Spleen (tissue), 11 donors: Measurements from ENCODE around the gene JAKMIP1. TPM values are rescaled to one million over a fixed set of nuclear protein-coding genes. Genes with fewer than 3 reads are reported as not detected.

ENCODE experiments used
- DNase-seq: peaks from one replicate; pipeline ENCODE4 v3.0.0-alpha.2; 2020
- H3K27ac ChIP-seq, 8 donors: fragments of 200-600 bp; sonication (generic) in 7 of 8; 1 replicate in 4 of 8; 2 replicates in 4 of 8; pipeline versions ENCODE4 v1.5.0 to v1.8.0; 2016 to 2021; ENCODE audit warnings: inconsistent platforms in 4 of 8, mild to moderate bottlenecking in 4 of 8, moderate library complexity in 1 of 8
- H3K27me3 ChIP-seq, 7 donors: fragments of 200-600 bp; sonication (generic) in 6 of 7; replicated peaks in 1 of 7; 1 replicate in 4 of 7; 2 replicates in 3 of 7; pipeline versions ENCODE4 v1.5.0 to v1.8.0; 2016 to 2021; ENCODE audit warnings: inconsistent platforms in 3 of 7, mild to moderate bottlenecking in 1 of 7
- H3K36me3 ChIP-seq, 6 donors: fragments of 200-600 bp; sonication (generic) in 5 of 6; 1 replicate in 4 of 6; 2 replicates in 2 of 6; pipeline versions ENCODE4 v1.5.0 to v1.8.0; 2016 to 2021; ENCODE audit warnings: inconsistent platforms in 2 of 6
- H3K4me1 ChIP-seq, 6 donors: fragments of 200-600 bp; sonication (generic) in 5 of 6; 1 replicate in 3 of 6; 2 replicates in 3 of 6; pipeline versions ENCODE4 v1.5.0 to v1.8.0; 2016 to 2021; ENCODE audit warnings: inconsistent platforms in 3 of 6
- H3K4me3 ChIP-seq, 8 donors: fragments of 200-600 bp; sonication (generic) in 7 of 8; 1 replicate in 4 of 8; 2 replicates in 4 of 8; pipeline versions ENCODE4 v1.5.0 to v1.8.0; 2016 to 2021; ENCODE audit warnings: inconsistent platforms in 4 of 8, mild to moderate bottlenecking in 4 of 8, moderate library complexity in 2 of 8
- H3K9me3 ChIP-seq, 8 donors: fragments of 200-600 bp; sonication (generic) in 7 of 8; 1 replicate in 4 of 8; 2 replicates in 4 of 8; pipeline versions ENCODE4 v1.5.0 to v1.8.0; 2016 to 2021; ENCODE audit warnings: inconsistent platforms in 4 of 8
- CTCF ChIP-seq, 11 experiments: fragments of 200-600 bp in 7 of 11; fragments of 450-650 bp in 4 of 11; sonication (generic) in 4 of 11; IDR thresholded peaks in 8 of 11; conservative IDR thresholded peaks in 3 of 11; 1 replicate in 7 of 11; 2 replicates in 4 of 11; pipeline versions ENCODE4 v1.4.0 to v1.8.0; 2016 to 2021; ENCODE audit warnings: antibody characterized with exemption in 11 of 11, inconsistent platforms in 4 of 11, mild to moderate bottlenecking in 1 of 11
- POLR2A ChIP-seq, 3 donors: fragments of 450-650 bp; IDR thresholded peaks; one replicate each; pipeline ENCODE4 v1.5.1; 2017; ENCODE audit warnings: antibody characterized with exemption in 3 of 3, mild to moderate bottlenecking in 1 of 3
- POLR2AphosphoS5 ChIP-seq, 3 donors: sonication (generic); formaldehyde crosslinking; IDR thresholded peaks; one replicate each; pipeline ENCODE4 v1.5.1; 2017; ENCODE audit warnings: antibody characterized with exemption in 3 of 3
- WGBS, 5 donors: extraction: QIAGEN DNeasy Blood & Tissue Kit in 3 of 5; methylation state at CpG; one replicate each; pipeline versions ENCODE4 v1.1.5 to v1.1.7; 2013 to 2018; 5-methylcytosine and 5-hydroxymethylcytosine counted together
- intact Hi-C: fragments of 100-400 bp; cut with DNase I; formaldehyde crosslinking; loops from one replicate; pipeline ENCODE4 v1.15.0; 2023; ENCODE audit warnings: low total_unique reads
- polyA plus RNA-seq, 3 donors: library from polyadenylated mRNA; stranded (reverse); fragments of 200-250 nt; gene quantifications; one replicate each; pipeline ENCODE4 v1.2.1, GENCODE V29; 2013
- total RNA-seq, 7 donors: library from RNA; depleted of rRNA in 3 of 7; stranded (reverse); fragments of >200 nt in 3 of 7; fragmentation: NEBNext Ultra II Directional in 4 of 7; extraction: Animal tissue kit (Norgen Biotek cat#: 25700) in 4 of 7; gene quantifications; one replicate each; pipeline versions ENCODE4 v1.1.0 to v1.2.1, GENCODE V29; 2016 to 2021
- donor health status: healthy with polysubstance abuse.
- donor health status: DM: no; HTN: no; CAD: no; lungs with moderate emphysema.
- donor health status: DM: no; HTN: no; CAD: no.
- donor health status: Bipolar disorder and iron deficiency.
- donor health status: healthy.
- donor health status: DM: no; HTN: no; CAD: no.
- donor health status: DM: yes; HTN: yes; CAD: no.

JAKMIP1 gene
- total and polyA plus RNA-seq, 10 donors = 0.37 to 8.7 (median 2.6) TPM

GRCh38 chr4:6125103-6125651 lies 75.2 kb downstream of the JAKMIP1 start:
- Histone ChIP-seq H3K4me3 (no peak overlapping the region), H3K27ac (no peak overlapping the region), H3K9me3 (no peaks in the 10 kb centered on the region), H3K36me3 (no peaks in the 10 kb centered on the region), H3K27me3 (peaks cover 0 to 27% (median 0%) of the 10 kb centered on the region in 7 donors), H3K4me1 (no peaks in the 10 kb centered on the region)
- DNase-seq = peak; percentile 31
- intact Hi-C loops = no loop called here
- no peak for TF ChIP-seq POLR2A (IDR thresholded peaks at IDR 0.05)
- TF ChIP-seq CTCF (IDR thresholded peaks at IDR 0.05 in 8 of 11, conservative IDR thresholded peaks at IDR 0.05 in 3 of 11) = no peak
- TF ChIP-seq POLR2AphosphoS5 (IDR thresholded peaks at IDR 0.05) = no peak
- 56 to 66% (median 64%) methylated on average over 4 to 5 of the region's 5 CpGs for WGBS, 5 donors

- no peaks in the 10 kb centered on the region for H3K4me1 ChIP-seq
- WGBS, 5 donors = 89 to 100% (median 94%) methylated on average over 4 to 6 of the region's 6 CpGs
- H3K27ac ChIP-seq = no peak overlapping the region
- intact Hi-C loops = no loop called here
- H3K4me3 ChIP-seq = no peak overlapping the region
- H3K36me3 ChIP-seq = no peaks in the 10 kb centered on the region
- TF ChIP-seq POLR2AphosphoS5 (IDR thresholded peaks at IDR 0.05) (no peak), CTCF (IDR thresholded peaks at IDR 0.05 in 8 of 11, conservative IDR thresholded peaks at IDR 0.05 in 3 of 11) (no peak), POLR2A (IDR thresholded peaks at IDR 0.05) (no peak)
- peak; percentile 53 for DNase-seq
- no peaks in the 10 kb centered on the region for H3K9me3 ChIP-seq
- H3K27me3 ChIP-seq = peaks cover 0 to 27% (median 0%) of the 10 kb centered on the region in 7 donors
These were observed 75.8 kb downstream of the JAKMIP1 start for GRCh38 chr4:6124386-6125102.

GRCh38 chr4:6123976-6124375 lies 76.4 kb downstream of the JAKMIP1 start:
- intact Hi-C loops = no loop called here
- Histone ChIP-seq H3K4me3 (no peak overlapping the region), H3K9me3 (no peaks in the 10 kb centered on the region), H3K36me3 (no peaks in the 10 kb centered on the region), H3K27me3 (peaks cover 0 to 22% (median 0%) of the 10 kb centered on the region in 7 donors), H3K4me1 (no peaks in the 10 kb centered on the region), H3K27ac (no peak overlapping the region)
- TF ChIP-seq POLR2A (IDR thresholded peaks at IDR 0.05) (no peak), CTCF (IDR thresholded peaks at IDR 0.05 in 8 of 11, conservative IDR thresholded peaks at IDR 0.05 in 3 of 11) (no peak), POLR2AphosphoS5 (IDR thresholded peaks at IDR 0.05) (no peak)
- DNase-seq = no peak
- 89 to 98% (median 97%) methylated on average over 7 to 13 of the region's 13 CpGs for WGBS, 5 donors

- WGBS, 5 donors = 75 to 91% (median 81%) methylated on average over 2 of the region's 2 CpGs
- H3K27me3 ChIP-seq = peaks cover 0 to 22% (median 0%) of the 10 kb centered on the region in 7 donors
- intact Hi-C loops = no loop called here
- DNase-seq = no peak
- no peaks in the 10 kb centered on the region for H3K4me1 ChIP-seq
- no peaks in the 10 kb centered on the region for H3K36me3 ChIP-seq
- no peak overlapping the region for H3K27ac ChIP-seq
- no peaks in the 10 kb centered on the region for H3K9me3 ChIP-seq
- no peak overlapping the region for H3K4me3 ChIP-seq
- TF ChIP-seq POLR2A (IDR thresholded peaks at IDR 0.05) (no peak), POLR2AphosphoS5 (IDR thresholded peaks at IDR 0.05) (no peak), CTCF (IDR thresholded peaks at IDR 0.05 in 8 of 11, conservative IDR thresholded peaks at IDR 0.05 in 3 of 11) (no peak)
These were observed 76.8 kb downstream of the JAKMIP1 start for GRCh38 chr4:6123541-6123940.
